Activated CD8-positive, alpha-beta T cell treated with anti-CD3 and anti-CD28 coated beads for 36 hours (primary cell): Measurements from ENCODE around the gene ZMIZ1. TPM values are rescaled to one million over a fixed set of nuclear protein-coding genes. Genes with fewer than 3 reads are reported as not detected.

Experiments
- ATAC-seq: fragments of 200-7000 bp; cut with Tn5 transposase; one replicate; pipeline ENCODE4 v1.10.0; 2021; ENCODE audit warnings: mild to moderate bottlenecking, moderate library complexity
- CTCF ChIA-PET: fragments of 350-600 bp; sonication (Branson Sonifier 250); formaldehyde crosslinking; loops from one replicate; lab custom pipeline; 2021; ENCODE audit warnings: antibody characterized with exemption; lab: Charles Lee
- POLR2A ChIA-PET: fragments of 350-600 bp; sonication (Branson Sonifier 250); formaldehyde crosslinking; loops from one replicate; lab custom pipeline; 2021; ENCODE audit warnings: antibody characterized with exemption; lab: Charles Lee
- DNase-seq: peaks from one replicate; pipeline ENCODE4 v3.0.0-alpha.2; 2020
- H3K27ac Mint-ChIP-seq: one replicate; pipeline ENCODE4 v1.8.0; 2021; ENCODE audit warnings: mild to moderate bottlenecking, mixed read lengths
- H3K27me3 Mint-ChIP-seq: one replicate; pipeline ENCODE4 v1.8.0; 2021; ENCODE audit warnings: mixed read lengths
- H3K36me3 Mint-ChIP-seq: one replicate; pipeline ENCODE4 v1.8.0; 2021; ENCODE audit warnings: low read depth, mixed read lengths
- H3K4me1 Mint-ChIP-seq: one replicate; pipeline ENCODE4 v1.8.0; 2021; ENCODE audit warnings: low read depth, mixed read lengths
- H3K4me3 Mint-ChIP-seq: one replicate; pipeline ENCODE4 v1.8.0; 2021; ENCODE audit warnings: mild to moderate bottlenecking, moderate library complexity, mixed read lengths
- H3K9me3 Mint-ChIP-seq: one replicate; pipeline ENCODE4 v1.8.0; 2021; ENCODE audit warnings: mixed read lengths
- intact Hi-C: fragments of 100-400 bp; cut with micrococcal nuclease; formaldehyde crosslinking; loops from one replicate; pipeline ENCODE4 v1.10.0; 2022
- total RNA-seq, 2 experiments: library from RNA; stranded (reverse); gene quantifications; one replicate each; pipeline ENCODE4 v1.2.3, GENCODE V29; 2021
- TF ChIP-seq, protein P1 (sequence below): fragments of 200-600 bp; IDR thresholded peaks from one replicate; pipeline ENCODE4 v1.8.0; 2022; ENCODE audit warnings: antibody characterized with exemption, mild to moderate bottlenecking

The ZMIZ1 gene
- total RNA-seq, 2 experiments from 2014 or later: 46.5 to 52.2 TPM

DNA sequence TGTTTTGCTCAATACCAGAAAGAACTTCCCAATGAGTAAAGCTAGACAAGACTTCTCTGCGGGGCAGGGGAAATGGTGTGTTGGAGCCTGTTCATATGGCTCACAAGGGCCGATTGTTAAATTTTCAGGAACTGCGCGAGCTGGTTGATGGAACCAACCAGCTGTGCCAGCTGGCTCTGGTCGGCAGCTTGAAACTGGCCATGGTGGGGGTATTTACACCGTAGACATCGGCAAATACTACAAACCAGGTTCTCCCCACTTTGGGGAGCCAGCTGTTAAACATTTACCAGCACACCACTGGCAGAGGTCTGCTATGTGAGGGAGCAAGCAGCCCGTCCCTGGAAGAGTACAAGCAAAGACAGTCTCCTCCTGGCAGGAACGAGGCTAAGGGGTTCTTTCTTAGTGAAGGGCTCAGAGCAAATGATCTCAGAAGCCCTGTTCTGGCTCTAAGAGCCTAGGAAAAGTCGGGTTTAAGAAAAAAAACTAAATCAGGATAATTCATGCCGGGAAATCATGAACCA, 8.8 kb upstream of the ZMIZ1 start:
- H3K9me3 Mint-ChIP-seq: no peaks in the 10 kb centered on the region
- H3K36me3 Mint-ChIP-seq: no peaks in the 10 kb centered on the region
- no peaks in the 10 kb centered on the region for H3K27me3 Mint-ChIP-seq
- ATAC-seq: no peak
- no peak for DNase-seq
- TF ChIP-seq, protein P1, sequence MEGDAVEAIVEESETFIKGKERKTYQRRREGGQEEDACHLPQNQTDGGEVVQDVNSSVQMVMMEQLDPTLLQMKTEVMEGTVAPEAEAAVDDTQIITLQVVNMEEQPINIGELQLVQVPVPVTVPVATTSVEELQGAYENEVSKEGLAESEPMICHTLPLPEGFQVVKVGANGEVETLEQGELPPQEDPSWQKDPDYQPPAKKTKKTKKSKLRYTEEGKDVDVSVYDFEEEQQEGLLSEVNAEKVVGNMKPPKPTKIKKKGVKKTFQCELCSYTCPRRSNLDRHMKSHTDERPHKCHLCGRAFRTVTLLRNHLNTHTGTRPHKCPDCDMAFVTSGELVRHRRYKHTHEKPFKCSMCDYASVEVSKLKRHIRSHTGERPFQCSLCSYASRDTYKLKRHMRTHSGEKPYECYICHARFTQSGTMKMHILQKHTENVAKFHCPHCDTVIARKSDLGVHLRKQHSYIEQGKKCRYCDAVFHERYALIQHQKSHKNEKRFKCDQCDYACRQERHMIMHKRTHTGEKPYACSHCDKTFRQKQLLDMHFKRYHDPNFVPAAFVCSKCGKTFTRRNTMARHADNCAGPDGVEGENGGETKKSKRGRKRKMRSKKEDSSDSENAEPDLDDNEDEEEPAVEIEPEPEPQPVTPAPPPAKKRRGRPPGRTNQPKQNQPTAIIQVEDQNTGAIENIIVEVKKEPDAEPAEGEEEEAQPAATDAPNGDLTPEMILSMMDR: no peak
- H3K4me3 Mint-ChIP-seq: no peak overlapping the region
- peaks cover 14% of the 10 kb centered on the region for H3K4me1 Mint-ChIP-seq
- no peak overlapping the region for H3K27ac Mint-ChIP-seq
- intact Hi-C loops: no loop called here
- ChIA-PET CTCF (interaction anchor here (1.0 to 1.6 kb wide), 3 partner anchors 13 to 136 kb away, joined by 3 to 5 read pairs (median 4); no protein-coding TSS in a partner anchor), POLR2A (no interaction called here)

DNA sequence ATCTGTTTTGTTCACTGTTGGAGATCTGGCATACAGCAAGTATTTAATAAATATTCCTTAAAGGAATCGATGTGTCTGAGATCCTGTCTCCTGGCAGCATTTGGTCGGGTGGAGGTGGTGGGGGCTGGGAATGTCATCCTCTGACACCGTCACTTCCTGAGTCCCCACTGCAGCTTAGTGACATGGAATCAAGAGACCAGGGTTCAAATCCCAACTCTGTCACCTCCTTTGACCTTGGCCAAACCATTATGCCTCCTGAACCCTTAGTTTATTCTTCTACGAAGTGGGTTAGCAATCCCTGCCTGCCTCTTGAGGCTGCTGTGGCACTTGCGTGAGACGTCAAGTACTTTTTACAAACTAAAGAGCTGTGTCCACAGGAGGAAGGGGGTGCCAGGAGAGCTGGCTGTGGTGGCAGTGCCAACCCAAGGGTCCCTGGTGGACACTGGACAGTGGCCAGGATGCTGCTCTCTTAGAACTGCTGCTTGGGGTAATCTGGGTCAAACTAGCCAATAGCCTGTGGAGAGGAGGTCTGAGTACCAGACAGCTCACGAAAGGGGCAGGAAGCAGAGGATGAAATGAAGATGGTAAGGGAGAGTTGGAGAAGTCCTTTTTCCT, 8.0 kb upstream of the ZMIZ1 start:
- no peaks in the 10 kb centered on the region for H3K9me3 Mint-ChIP-seq
- POLR2A ChIA-PET: no interaction called here

DNA sequence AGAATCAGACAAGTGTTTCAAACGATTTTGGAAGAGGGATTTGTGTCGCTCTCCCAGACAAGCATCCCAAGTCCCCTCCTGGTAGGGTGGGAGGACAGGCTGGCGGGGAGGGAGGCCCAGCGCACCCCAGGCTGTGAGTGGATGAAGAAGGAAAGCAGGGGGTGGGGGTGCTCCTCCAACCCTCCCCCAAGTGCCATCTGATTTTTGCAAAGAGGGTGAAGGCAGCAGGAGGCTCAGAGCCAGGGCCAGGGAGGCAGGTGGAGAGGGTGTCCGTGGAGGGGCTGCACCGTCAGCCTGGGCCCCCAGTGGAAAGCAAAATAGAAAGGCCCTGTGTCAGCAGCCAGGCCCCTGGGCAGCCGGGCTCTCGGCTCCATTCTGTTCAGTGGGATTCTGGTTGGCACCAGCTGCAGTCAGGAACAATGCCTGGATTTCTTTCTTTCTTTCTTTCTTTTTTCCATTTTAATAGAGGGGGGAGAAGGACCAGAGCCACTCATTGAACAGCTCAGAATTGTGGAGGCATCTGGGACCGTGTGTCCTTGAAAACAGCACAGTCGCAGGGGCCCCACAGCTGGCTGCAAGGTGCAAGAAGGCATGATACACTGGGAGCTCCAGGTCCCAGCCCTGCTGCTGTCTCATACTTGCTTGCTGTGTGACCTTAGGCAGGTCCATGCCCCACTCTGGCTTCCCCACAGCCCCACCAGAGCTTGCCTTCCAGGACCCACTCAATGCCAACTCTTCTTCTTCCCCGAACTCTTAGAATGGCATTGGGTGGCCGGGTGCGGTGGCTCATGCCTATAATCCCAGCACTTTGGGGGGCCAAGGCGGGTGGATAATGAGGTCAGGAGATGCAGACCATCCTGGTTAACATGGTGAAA, 7.1 kb upstream of the ZMIZ1 start:
- CTCF ChIA-PET: interaction anchor here (1.2 to 1.6 kb wide), 2 partner anchors 127 to 134 kb away, joined by 3 to 5 read pairs; no protein-coding TSS in a partner anchor
- POLR2A ChIA-PET: no interaction called here
- intact Hi-C loops: no loop called here

More for the DNA sequence above, 8.0 kb upstream of the ZMIZ1 start:
- DNase-seq (no peak), ATAC-seq (no peak)
- TF ChIP-seq, protein P1: no peak
- Mint-ChIP-seq H3K27ac (no peak overlapping the region), H3K36me3 (no peaks in the 10 kb centered on the region), H3K27me3 (no peaks in the 10 kb centered on the region), H3K4me1 (peaks cover 22% of the 10 kb centered on the region), H3K4me3 (no peak overlapping the region)
- CTCF ChIA-PET: interaction anchor here (1.0 to 1.6 kb wide), 2 partner anchors 12 to 135 kb away, joined by 3 to 5 read pairs; no protein-coding TSS in a partner anchor
- intact Hi-C loops: no loop called here

DNA sequence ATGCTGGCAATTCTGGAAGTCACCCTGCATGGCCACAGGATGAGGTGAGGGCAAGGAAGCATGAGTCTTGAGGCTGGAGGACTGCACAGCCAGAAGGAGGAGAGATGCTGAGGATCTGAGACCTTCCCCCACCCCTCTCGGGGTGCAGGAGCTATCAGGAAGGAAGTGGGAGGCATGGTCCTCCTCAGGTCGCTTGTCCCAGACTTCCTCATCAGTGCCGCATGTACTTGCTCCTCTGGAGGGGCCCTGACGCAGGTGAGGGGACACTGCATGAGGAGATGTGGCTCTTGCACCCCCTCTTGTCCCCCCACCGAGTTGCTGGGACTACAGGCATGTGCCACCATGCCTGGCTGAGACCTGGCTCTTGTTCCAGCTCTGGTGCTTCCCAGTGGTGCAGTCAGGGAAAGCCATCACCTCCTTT, 5.7 kb upstream of the ZMIZ1 start:
- Mint-ChIP-seq H3K27ac (no peak overlapping the region), H3K4me3 (no peak overlapping the region), H3K36me3 (no peaks in the 10 kb centered on the region), H3K27me3 (no peaks in the 10 kb centered on the region), H3K9me3 (no peaks in the 10 kb centered on the region), H3K4me1 (peaks cover 27% of the 10 kb centered on the region)
- TF ChIP-seq, protein P1: no peak
- intact Hi-C loops: no loop called here
- ATAC-seq (no peak), DNase-seq (no peak)
- ChIA-PET POLR2A (interaction anchor here (1.1 kb wide), 1 partner anchor 21 kb away, joined by 3 read pairs; no protein-coding TSS in a partner anchor), CTCF (interaction anchor here (2.0 kb wide), 1 partner anchor 11 kb away, joined by 7 read pairs; no protein-coding TSS in a partner anchor)

More for the DNA sequence above, 7.1 kb upstream of the ZMIZ1 start:
- ATAC-seq (no peak), DNase-seq (no peak)
- H3K4me3 Mint-ChIP-seq: no peak overlapping the region
- H3K27me3 Mint-ChIP-seq: no peaks in the 10 kb centered on the region
- TF ChIP-seq, protein P1: no peak
- H3K36me3 Mint-ChIP-seq: no peaks in the 10 kb centered on the region
- H3K27ac Mint-ChIP-seq: no peak overlapping the region
- H3K9me3 Mint-ChIP-seq: no peaks in the 10 kb centered on the region
- peaks cover 23% of the 10 kb centered on the region for H3K4me1 Mint-ChIP-seq
